HuH-7.5 (cell line): ENCODE data around the gene RETN.

ENCODE experiments used
- DNase-seq: peaks from one replicate; pipeline ENCODE4 v3.0.0; 2011; ENCODE audit warnings: low spot score

Gene RETN

DNA sequence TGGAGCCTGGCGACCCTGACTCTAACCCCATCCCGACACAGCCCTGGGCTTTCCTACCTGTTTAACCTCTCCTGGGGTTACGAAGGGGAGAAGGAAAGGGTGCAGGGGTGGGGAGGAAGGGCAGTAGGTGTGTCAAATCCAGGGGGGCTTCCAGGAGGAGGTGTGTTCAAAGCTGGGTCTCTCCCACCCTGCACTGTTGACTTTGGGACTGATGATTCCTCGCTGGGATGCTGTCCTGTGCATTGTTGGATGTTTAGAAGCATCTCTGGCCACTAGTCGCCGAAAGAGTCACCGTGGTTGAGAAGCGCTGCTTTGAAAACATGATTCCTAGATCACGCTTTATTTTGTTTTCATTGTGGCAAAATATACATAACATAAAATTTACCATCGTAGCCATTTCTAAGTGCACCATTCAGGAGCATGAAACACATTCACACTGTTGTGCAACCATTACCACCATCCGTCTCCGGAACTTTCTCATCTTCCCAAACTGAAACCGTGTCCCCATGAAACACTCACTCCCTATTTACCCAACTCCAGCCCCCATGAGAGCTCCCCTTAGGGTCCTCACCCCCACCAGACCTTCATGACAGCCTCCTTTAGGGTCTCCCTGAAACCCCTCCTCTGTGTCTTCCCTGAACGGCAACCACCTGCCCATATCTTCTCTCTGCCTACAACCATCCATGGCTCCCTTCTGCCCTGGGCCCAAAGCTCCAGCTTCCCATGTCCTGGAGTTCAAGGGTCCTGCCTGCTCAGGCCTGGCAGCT, 37.5 kb downstream of the RETN start:
- no peak for DNase-seq

DNA sequence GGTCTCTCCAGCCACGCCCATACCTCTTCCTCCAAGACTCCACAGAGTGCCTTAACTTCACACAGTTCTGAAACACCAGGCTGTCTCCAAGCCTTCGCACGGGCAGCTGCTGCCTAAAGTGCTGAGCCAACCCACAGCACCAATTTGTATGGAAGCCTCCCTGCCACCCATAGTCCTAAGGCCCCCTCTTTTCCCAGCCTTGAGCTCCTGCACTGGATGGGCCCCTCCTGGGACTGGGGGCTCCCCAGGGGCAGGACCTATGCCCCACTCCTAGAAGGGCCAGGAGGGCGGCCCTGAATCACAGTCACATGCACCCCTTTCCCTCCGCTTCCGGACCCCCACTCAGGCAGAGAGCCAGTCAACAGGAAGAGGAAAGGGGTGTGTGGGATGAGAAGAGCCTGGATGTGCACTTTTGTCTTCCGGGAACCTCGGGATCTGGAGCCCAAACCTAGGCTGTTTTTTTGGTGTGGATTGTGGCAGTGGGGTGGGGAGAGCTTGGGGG, 38.2 kb downstream of the RETN start:
- no peak for DNase-seq

DNA sequence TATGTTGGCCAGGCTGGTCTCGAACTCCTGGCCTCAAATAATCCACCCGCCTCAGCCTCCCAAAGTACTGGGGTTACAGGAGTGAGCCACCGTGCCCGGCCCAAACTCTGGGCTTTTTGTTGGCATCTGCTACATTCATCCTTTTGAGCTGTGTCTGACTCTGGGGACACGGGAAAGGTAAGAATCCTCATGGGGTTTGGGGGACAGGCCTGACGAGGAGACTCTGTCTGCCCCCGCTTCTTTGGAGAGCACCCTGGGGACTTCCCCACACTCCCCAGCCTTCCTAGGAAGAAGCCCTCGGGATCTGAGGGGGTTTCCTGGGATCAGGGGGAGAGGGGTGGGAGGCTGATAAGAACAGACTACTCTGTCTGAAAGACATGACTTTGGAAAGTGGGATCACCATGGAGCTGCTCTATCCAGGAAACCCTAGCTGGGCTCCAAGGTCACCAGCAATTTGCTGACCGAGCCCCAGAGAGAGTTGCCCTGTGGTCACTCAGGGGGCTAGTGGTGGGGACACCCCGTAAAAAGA, 41.1 kb downstream of the RETN start:
- DNase-seq, result no peak

DNA sequence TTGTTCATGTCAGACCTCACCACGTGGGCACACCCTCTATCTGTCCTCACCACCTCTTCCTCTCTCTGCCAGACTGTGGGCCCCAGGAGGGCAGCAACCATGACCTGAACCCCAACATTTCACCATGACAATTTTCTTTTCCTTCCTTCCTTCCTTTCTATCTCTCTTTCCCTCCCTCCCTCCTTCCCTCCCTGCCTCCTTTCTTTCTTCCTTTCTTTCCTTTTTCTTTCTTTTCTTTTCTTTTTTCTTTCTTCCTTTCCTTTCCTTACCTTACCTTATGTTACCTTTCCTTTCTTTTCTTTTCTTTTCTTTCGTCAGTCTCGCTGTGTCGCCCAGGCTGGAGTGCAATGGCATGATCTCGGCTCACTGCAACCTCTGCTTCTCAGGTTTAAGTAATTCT, 41.8 kb downstream of the RETN start:
- no peak for DNase-seq

DNA sequence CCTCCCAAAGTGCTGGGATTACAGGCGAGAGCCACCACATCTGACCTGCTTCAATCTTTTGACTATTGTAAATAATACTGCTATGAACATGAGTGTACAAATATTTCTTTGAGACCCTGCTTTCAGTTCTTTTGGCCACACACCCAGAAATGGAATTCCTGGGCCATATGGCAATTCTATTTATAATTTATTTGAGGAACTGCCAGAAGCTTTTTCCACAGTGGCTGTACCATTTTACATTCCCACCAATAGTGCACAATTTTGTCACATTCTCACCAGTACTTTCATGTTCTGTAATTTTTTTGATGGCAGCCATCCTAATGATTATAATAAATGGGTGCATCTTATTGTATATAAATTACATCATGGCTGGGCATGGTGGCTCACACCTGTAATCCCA, 46.8 kb downstream of the RETN start:
- no peak for DNase-seq

DNA sequence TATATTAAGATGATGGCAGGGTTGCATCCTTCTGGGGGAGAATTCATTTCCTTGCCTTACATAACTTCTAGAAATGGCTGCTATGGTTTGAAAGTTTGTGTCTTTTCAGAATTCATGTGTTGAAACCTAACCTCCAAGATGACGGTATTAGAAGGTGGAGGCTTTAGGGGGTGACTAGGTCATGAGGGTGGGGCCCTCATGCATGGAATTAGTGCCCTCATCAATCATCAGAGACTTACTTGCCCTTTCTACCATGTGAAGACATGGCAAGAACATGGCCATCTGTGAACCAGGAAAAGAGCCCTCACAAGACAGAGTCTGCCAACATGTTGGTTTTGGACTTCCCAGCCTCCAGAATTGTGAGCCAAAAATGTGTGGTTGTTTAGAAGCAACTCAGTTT, 47.9 kb downstream of the RETN start:
- no peak for DNase-seq

DNA sequence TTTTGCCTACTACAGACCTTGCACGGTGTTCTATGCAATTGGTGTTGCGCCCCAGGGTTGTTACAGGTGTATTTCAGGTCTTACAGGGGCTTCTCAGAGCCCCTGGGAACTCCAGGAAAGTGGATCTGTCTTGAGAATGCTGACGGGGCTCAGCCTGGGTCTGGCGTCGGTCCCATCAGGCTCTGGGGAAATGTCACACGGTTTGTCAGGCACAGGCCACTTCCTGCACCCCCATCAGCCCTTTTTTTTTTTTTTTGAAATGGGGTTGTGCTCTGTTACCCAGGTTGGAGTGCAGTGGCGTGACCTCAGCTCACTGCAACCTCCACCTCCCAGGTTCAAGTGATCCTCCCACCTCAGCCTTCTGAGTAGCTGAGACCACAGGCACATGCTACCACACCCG, 49.8 kb downstream of the RETN start:
- DNase-seq, result no peak
